H9 (cell line): ENCODE results near the gene NFKB1. TPM values are rescaled to one million over a fixed set of nuclear protein-coding genes. Genes with fewer than 3 reads are reported as not detected.

ENCODE experiments used
- DNase-seq: peaks from one replicate; pipeline ENCODE4 v3.0.0-alpha.2; 2017
- H2AFZ ChIP-seq: one replicate; pipeline ENCODE4 v1.6.1; 2013; ENCODE audit warnings: mild to moderate bottlenecking, low read length, control low read depth, moderate library complexity
- H2AK5ac ChIP-seq: 2 replicates; pipeline ENCODE4 v1.6.1; 2013; ENCODE audit warnings: low read length, control low read depth, mixed read lengths; ENCODE audit not compliant: insufficient read length
- H2BK120ac ChIP-seq: one replicate; pipeline ENCODE4 v1.6.1; 2013; ENCODE audit warnings: low read depth, mild to moderate bottlenecking, low read length, control low read depth, inconsistent platforms; ENCODE audit not compliant: poor library complexity, severe bottlenecking
- H2BK12ac ChIP-seq: 2 replicates; pipeline ENCODE4 v1.6.1; 2013; ENCODE audit warnings: low read length, control low read depth, mixed read lengths, low read depth; ENCODE audit not compliant: insufficient read length
- H2BK15ac ChIP-seq: 2 replicates; pipeline ENCODE4 v1.6.1; 2013; ENCODE audit warnings: low read depth, low read length, control low read depth
- H2BK20ac ChIP-seq: one replicate; pipeline ENCODE4 v1.6.1; 2013; ENCODE audit warnings: low read depth, mild to moderate bottlenecking, low read length, control low read depth, inconsistent platforms; ENCODE audit not compliant: poor library complexity, severe bottlenecking
- H2BK5ac ChIP-seq: 2 replicates; pipeline ENCODE4 v1.6.1; 2013; ENCODE audit warnings: low read length, control low read depth, mixed read lengths; ENCODE audit not compliant: insufficient read length
- H3K14ac ChIP-seq: 2 replicates; pipeline ENCODE4 v1.6.1; 2013; ENCODE audit warnings: low read length, control low read depth; ENCODE audit not compliant: insufficient read depth
- H3K18ac ChIP-seq: 2 replicates; pipeline ENCODE4 v1.6.1; 2013; ENCODE audit warnings: low read depth, mild to moderate bottlenecking, mixed read lengths, low read length, control low read depth; ENCODE audit not compliant: insufficient read length
- H3K23ac ChIP-seq: 2 replicates; pipeline ENCODE4 v1.6.1; 2013; ENCODE audit warnings: low read length, control low read depth, mixed read lengths, low read depth; ENCODE audit not compliant: insufficient read length
- H3K23me2 ChIP-seq: 2 replicates; pipeline ENCODE4 v1.6.1; 2013; ENCODE audit warnings: low read depth, mild to moderate bottlenecking, mixed read lengths, low read length, control low read depth; ENCODE audit not compliant: insufficient read length, poor library complexity, severe bottlenecking
- H3K27ac ChIP-seq: 2 replicates; pipeline ENCODE4 v1.5.1; 2013; ENCODE audit warnings: low read length, control low read depth, mixed read lengths, low read depth; ENCODE audit not compliant: insufficient read length
- H3K27me3 ChIP-seq: 2 replicates; pipeline ENCODE4 v1.6.1; 2013; ENCODE audit warnings: low read length, control low read depth, inconsistent platforms; ENCODE audit not compliant: insufficient read depth
- H3K4ac ChIP-seq: 2 replicates; pipeline ENCODE4 v1.6.1; 2013; ENCODE audit warnings: low read depth, mild to moderate bottlenecking, control low read depth, inconsistent platforms, low read length, moderate library complexity
- H3K4me1 ChIP-seq: 2 replicates; pipeline ENCODE4 v1.6.1; 2013; ENCODE audit warnings: low read length, control low read depth, inconsistent platforms; ENCODE audit not compliant: insufficient read depth
- H3K4me2 ChIP-seq: 2 replicates; pipeline ENCODE4 v1.6.1; 2013; ENCODE audit warnings: low read length, control low read depth, mixed read lengths; ENCODE audit not compliant: insufficient read length, insufficient read depth
- H3K56ac ChIP-seq: 2 replicates; pipeline ENCODE4 v1.6.1; 2013; ENCODE audit warnings: low read depth, mild to moderate bottlenecking, mixed read lengths, low read length, control low read depth; ENCODE audit not compliant: insufficient read length
- H3K79me1 ChIP-seq: 2 replicates; pipeline ENCODE4 v1.6.1; 2013; ENCODE audit warnings: low read depth, mild to moderate bottlenecking, moderate library complexity, low read length, control low read depth, inconsistent platforms; ENCODE audit not compliant: insufficient read depth, poor library complexity, severe bottlenecking
- H3K79me2 ChIP-seq: 2 replicates; pipeline ENCODE4 v1.6.1; 2013; ENCODE audit warnings: low read length, control low read depth, inconsistent platforms; ENCODE audit not compliant: insufficient read depth
- H3K9ac ChIP-seq: 2 replicates; pipeline ENCODE4 v1.6.1; 2013; ENCODE audit warnings: low read length, control low read depth, mixed read lengths; ENCODE audit not compliant: insufficient read length; ENCODE audit errors: extremely low read depth
- H3K9me3 ChIP-seq: one replicate; pipeline ENCODE4 v1.6.1; 2013; ENCODE audit warnings: low read depth, low read length, inconsistent platforms; ENCODE audit not compliant: control insufficient read depth
- H3T11ph ChIP-seq: one replicate; pipeline ENCODE4 v1.6.1; 2013; ENCODE audit warnings: mild to moderate bottlenecking, low read length, control low read depth, inconsistent platforms
- H4K20me1 ChIP-seq: one replicate; pipeline ENCODE4 v1.6.1; 2013; ENCODE audit not compliant: control insufficient read depth, insufficient read length, insufficient read depth
- H4K5ac ChIP-seq: 2 replicates; pipeline ENCODE4 v1.6.1; 2013; ENCODE audit warnings: low read depth, mild to moderate bottlenecking, mixed read lengths, low read length, control low read depth; ENCODE audit not compliant: insufficient read length
- H4K8ac ChIP-seq: replicated peaks from 2 replicates; pipeline ENCODE4 v1.6.1; 2013; ENCODE audit warnings: low read length, control low read depth, mixed read lengths, low read depth; ENCODE audit not compliant: insufficient read length
- H4K91ac ChIP-seq: 2 replicates; pipeline ENCODE4 v1.6.1; 2013; ENCODE audit warnings: low read depth, mild to moderate bottlenecking, moderate library complexity, mixed read lengths, low read length, control low read depth; ENCODE audit not compliant: insufficient read length
- H3K27ac Mint-ChIP-seq, 3 experiments: 2 replicates in 2 of 3; 3 replicates in 1 of 3; pipeline ENCODE4 v1.8.0; 2020 to 2021; ENCODE audit warnings: mixed read lengths in 3 of 3, mild to moderate bottlenecking in 1 of 3, moderate library complexity in 1 of 3
- H3K27me3 Mint-ChIP-seq: 2 replicates; pipeline ENCODE4 v1.8.0; 2021; ENCODE audit warnings: low read depth, mild to moderate bottlenecking, moderate library complexity, mixed read lengths
- H3K36me3 Mint-ChIP-seq, 3 experiments: 2 replicates in 2 of 3; 3 replicates in 1 of 3; pipeline ENCODE4 v1.8.0; 2020 to 2021; ENCODE audit warnings: low read depth in 3 of 3, mixed read lengths in 3 of 3; ENCODE audit not compliant: insufficient read depth in 1 of 3
- H3K4me1 Mint-ChIP-seq, 2 experiments: 2 replicates each; pipeline ENCODE4 v1.8.0; 2020; ENCODE audit warnings: mixed read lengths in 2 of 2
- H3K4me3 Mint-ChIP-seq, 2 experiments: 2 replicates in 1 of 2; 3 replicates in 1 of 2; pipeline ENCODE4 v1.8.0; 2020 to 2021; ENCODE audit warnings: mild to moderate bottlenecking in 2 of 2, mixed read lengths in 2 of 2, moderate library complexity in 1 of 2
- H3K9me3 Mint-ChIP-seq, 2 experiments: 2 replicates in 1 of 2; 3 replicates in 1 of 2; pipeline ENCODE4 v1.8.0; 2020; ENCODE audit warnings: mild to moderate bottlenecking in 2 of 2, mixed read lengths in 2 of 2, moderate library complexity in 1 of 2
- CTCF ChIP-seq: fragments of 200-600 bp; sonication (generic); conservative IDR thresholded peaks from 3 replicates; pipeline ENCODE4 v1.8.0; 2021; ENCODE audit warnings: antibody characterized with exemption, mild to moderate bottlenecking
- WGBS: extraction: QIAGEN DNeasy Blood & Tissue Kit; methylation state at CpG from one replicate; pipeline ENCODE4 v1.1.7; 2013; ENCODE audit warnings: missing lambda C conversion rate, low lambda C conversion rate, mixed read lengths; ENCODE audit not compliant: insufficient read length; ENCODE audit errors: extremely low coverage; 5-methylcytosine and 5-hydroxymethylcytosine counted together
- total RNA-seq: library from RNA; stranded (reverse); gene quantifications from 2 replicates; pipeline ENCODE4 v1.2.1, GENCODE V29; 2021

The NFKB1 gene
- total RNA-seq, 1 experiment from 2014 or later: 5.7 TPM

GRCh38 chr4:102593147-102593546 is 92.0 kb downstream of the NFKB1 start:
- H3K23ac ChIP-seq: no peak overlapping the region
- TF ChIP-seq CTCF: no peak
- no peaks in the 10 kb centered on the region for H3K79me1 ChIP-seq
- H2BK5ac ChIP-seq: no peak overlapping the region
- no peak overlapping the region for H2BK12ac ChIP-seq
- H2AK5ac ChIP-seq: no peak overlapping the region
- no peak overlapping the region for H3K27ac ChIP-seq
- no peak overlapping the region for H3K14ac ChIP-seq
- H3K4me1 ChIP-seq: no peaks in the 10 kb centered on the region
- H4K20me1 ChIP-seq: no peaks in the 10 kb centered on the region
- H3K4me3 Mint-ChIP-seq: no peak overlapping the region
- H3K18ac ChIP-seq: no peak overlapping the region
- no peak overlapping the region for H2BK20ac ChIP-seq
- H2AFZ ChIP-seq: no peak overlapping the region
- no CpG with 5 or more reads among the region's 7 CpGs for WGBS
- no peak overlapping the region for H4K91ac ChIP-seq
- H3K79me2 ChIP-seq: no peaks in the 10 kb centered on the region
- H2BK15ac ChIP-seq: no peak overlapping the region
- no peaks in the 10 kb centered on the region for H3K9me3 ChIP-seq
- H2BK120ac ChIP-seq: no peak overlapping the region
- DNase-seq: no peak
- no peaks in the 10 kb centered on the region for H3K23me2 ChIP-seq
- 0 out of 4 replicates have a peak, but pooled peaks cover 0 to 3% of the 10 kb centered on the region in 2 experiments for H3K4me1 Mint-ChIP-seq
- no peak overlapping the region for H3K4ac ChIP-seq
- no peaks in the 10 kb centered on the region for H3K27me3 ChIP-seq
- H4K8ac ChIP-seq: no peak overlapping the region
- H3K4me2 ChIP-seq: no peak overlapping the region
- no peak overlapping the region for H4K5ac ChIP-seq
- peak overlapping the region in 1 of 3 experiments; percentile 53; a peak in 1 of 7 replicates for H3K27ac Mint-ChIP-seq
- H3K9ac ChIP-seq: no peak overlapping the region
- H3K56ac ChIP-seq: no peak overlapping the region
- H3T11ph ChIP-seq: no peak overlapping the region
- peaks cover 3% of the 10 kb centered on the region in 2 experiments; a peak in 3 of 5 replicates for H3K9me3 Mint-ChIP-seq
- no peaks in the 10 kb centered on the region for H3K27me3 Mint-ChIP-seq
- peaks cover 0 to 4% (median 2%) of the 10 kb centered on the region in 3 experiments; a peak in 3 of 7 replicates for H3K36me3 Mint-ChIP-seq
